ENCODE results near the gene KLHL15. TPM values are rescaled to one million over a fixed set of nuclear protein-coding genes. Genes with fewer than 3 reads are reported as not detected.

KLHL15 gene
- total and polyA plus RNA-seq, 2 of the 13 experiments (the other 11 are each of a cell fraction or from before 2014, with no cell fraction given) = 2.8 to 5.5 TPM

DNA sequence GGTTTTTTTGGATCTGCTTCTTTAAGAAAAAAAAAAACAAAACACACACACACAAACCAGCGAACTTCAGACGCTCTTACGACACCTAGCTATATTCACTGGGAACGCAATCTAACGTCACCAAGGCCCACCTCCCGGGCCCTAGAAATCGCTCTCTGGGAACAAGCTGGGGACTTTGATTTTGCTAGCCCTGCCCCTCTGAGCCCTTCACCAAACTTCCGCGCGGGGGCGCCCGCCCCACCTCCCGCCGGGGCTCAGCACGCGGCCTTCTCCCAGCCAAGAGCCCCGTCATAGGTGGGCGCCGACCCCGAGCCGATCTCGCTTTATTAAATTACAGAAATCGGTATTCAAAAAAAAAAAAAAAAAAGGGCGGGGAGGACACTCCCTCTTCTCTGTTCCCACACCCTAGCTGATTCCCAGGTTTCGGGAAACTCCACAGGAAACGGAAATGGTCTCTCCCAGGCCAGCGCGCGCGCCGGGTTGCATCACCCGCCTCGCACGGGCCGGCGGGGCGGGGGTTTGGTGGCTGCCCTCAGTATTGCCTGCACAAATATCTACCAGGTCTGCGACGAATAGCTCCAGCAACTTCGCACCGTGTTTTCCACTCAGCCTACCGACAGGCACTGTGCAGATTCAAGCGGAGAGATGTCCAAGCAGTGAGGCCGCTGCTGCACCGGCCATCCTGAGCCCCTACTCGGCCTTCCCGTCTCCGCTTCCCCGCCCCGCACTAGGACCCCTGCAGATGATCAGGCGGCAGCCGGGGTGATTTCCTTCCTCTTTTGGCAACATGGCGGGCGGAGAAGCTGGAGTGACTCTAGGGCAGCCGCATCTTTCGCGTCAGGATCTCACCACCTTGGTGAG is 27.4 kb upstream of the KLHL15 start, which contains the start of gene EIF2S3 (continued):
- TF ChIP-seq ZNF816 (CRISPR knock-in tag; IDR thresholded peaks at IDR 0.05; ENCODE audit: borderline replicate concordance) (no peak), SUZ12 (IDR thresholded peaks at IDR 0.05; ENCODE audit: low read depth, low read length) (no peak), RNF2 (conservative IDR thresholded peaks at IDR 0.05; ENCODE audit: low read depth) (no peak), JUN (CRISPR knock-in tag; IDR thresholded peaks at IDR 0.05) (no peak), ZFY (CRISPR knock-in tag; IDR thresholded peaks at IDR 0.05) (peak; percentile 57; the same call in 1 of the 2 replicates), SETDB1 (CRISPR knock-in tag; IDR thresholded peaks at IDR 0.05; ENCODE audit: borderline replicate concordance) (no peak), ATRX (CRISPR knock-in tag; IDR thresholded peaks at IDR 0.05; ENCODE audit: borderline replicate concordance) (no peak), NFE2 (CRISPR knock-in tag; IDR thresholded peaks at IDR 0.05) (no peak), SNRNP70 (IDR thresholded peaks at IDR 0.05; ENCODE audit: low read depth, low read length) (no peak), KMT2B (CRISPR knock-in tag; IDR thresholded peaks at IDR 0.05) (peak; percentile 67; the same call in 1 of the 2 replicates), CCDC6 (CRISPR knock-in tag; IDR thresholded peaks at IDR 0.05) (no peak), NFIC (IDR thresholded peaks at IDR 0.05; ENCODE audit: low read length) (no peak; the same call in 1 of the 2 replicates), ZNF124 (CRISPR knock-in tag; IDR thresholded peaks at IDR 0.05) (no peak), ZNF749 (CRISPR knock-in tag; IDR thresholded peaks at IDR 0.05; ENCODE audit: borderline replicate concordance) (0 out of 2 replicates have a peak, but pooled peaks have one; percentile 28), ASH2L (IDR thresholded peaks at IDR 0.05; ENCODE audit: insufficient read length, low read depth, low read length) (peak; percentile 70), MEIS1 (CRISPR knock-in tag; IDR thresholded peaks at IDR 0.05; ENCODE audit: borderline replicate concordance) (no peak), MYC (CRISPR knock-in tag; IDR thresholded peaks at IDR 0.05; ENCODE audit: borderline replicate concordance) (peak; percentile 69; the same call in 1 of the 2 replicates), NFATC3 (CRISPR knock-in tag; IDR thresholded peaks at IDR 0.05) (no peak), FOXJ3 (CRISPR knock-in tag; IDR thresholded peaks at IDR 0.05; ENCODE audit: borderline replicate concordance) (no peak)
- TF ChIP-seq, protein P1, sequence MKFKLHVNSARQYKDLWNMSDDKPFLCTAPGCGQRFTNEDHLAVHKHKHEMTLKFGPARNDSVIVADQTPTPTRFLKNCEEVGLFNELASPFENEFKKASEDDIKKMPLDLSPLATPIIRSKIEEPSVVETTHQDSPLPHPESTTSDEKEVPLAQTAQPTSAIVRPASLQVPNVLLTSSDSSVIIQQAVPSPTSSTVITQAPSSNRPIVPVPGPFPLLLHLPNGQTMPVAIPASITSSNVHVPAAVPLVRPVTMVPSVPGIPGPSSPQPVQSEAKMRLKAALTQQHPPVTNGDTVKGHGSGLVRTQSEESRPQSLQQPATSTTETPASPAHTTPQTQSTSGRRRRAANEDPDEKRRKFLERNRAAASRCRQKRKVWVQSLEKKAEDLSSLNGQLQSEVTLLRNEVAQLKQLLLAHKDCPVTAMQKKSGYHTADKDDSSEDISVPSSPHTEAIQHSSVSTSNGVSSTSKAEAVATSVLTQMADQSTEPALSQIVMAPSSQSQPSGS (CRISPR knock-in tag; IDR thresholded peaks at IDR 0.05) = peak; percentile 62
- TF ChIP-seq, protein P2, sequence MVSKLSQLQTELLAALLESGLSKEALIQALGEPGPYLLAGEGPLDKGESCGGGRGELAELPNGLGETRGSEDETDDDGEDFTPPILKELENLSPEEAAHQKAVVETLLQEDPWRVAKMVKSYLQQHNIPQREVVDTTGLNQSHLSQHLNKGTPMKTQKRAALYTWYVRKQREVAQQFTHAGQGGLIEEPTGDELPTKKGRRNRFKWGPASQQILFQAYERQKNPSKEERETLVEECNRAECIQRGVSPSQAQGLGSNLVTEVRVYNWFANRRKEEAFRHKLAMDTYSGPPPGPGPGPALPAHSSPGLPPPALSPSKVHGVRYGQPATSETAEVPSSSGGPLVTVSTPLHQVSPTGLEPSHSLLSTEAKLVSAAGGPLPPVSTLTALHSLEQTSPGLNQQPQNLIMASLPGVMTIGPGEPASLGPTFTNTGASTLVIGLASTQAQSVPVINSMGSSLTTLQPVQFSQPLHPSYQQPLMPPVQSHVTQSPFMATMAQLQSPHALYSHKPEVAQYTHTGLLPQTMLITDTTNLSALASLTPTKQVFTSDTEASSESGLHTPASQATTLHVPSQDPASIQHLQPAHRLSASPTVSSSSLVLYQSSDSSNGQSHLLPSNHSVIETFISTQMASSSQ (IDR thresholded peaks at IDR 0.05; ENCODE audit: low read depth) = no peak
- TF ChIP-seq, protein P2 (CRISPR knock-in tag; IDR thresholded peaks at IDR 0.05; ENCODE audit: borderline replicate concordance) = no peak
- TF ChIP-seq, protein P3, sequence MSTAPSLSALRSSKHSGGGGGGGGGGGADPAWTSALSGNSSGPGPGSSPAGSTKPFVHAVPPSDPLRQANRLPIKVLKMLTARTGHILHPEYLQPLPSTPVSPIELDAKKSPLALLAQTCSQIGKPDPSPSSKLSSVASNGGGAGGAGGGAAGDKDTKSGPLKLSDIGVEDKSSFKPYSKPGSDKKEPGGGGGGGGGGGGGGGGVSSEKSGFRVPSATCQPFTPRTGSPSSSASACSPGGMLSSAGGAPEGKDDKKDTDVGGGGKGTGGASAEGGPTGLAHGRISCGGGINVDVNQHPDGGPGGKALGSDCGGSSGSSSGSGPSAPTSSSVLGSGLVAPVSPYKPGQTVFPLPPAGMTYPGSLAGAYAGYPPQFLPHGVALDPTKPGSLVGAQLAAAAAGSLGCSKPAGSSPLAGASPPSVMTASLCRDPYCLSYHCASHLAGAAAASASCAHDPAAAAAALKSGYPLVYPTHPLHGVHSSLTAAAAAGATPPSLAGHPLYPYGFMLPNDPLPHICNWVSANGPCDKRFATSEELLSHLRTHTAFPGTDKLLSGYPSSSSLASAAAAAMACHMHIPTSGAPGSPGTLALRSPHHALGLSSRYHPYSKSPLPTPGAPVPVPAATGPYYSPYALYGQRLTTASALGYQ (CRISPR knock-in tag; IDR thresholded peaks at IDR 0.05) = 0 out of 2 replicates have a peak, but pooled peaks have one; percentile 24

Data from HepG2 (cell line).